ENCODE data around the gene SLC35E1.

SLC35E1 gene

DNA sequence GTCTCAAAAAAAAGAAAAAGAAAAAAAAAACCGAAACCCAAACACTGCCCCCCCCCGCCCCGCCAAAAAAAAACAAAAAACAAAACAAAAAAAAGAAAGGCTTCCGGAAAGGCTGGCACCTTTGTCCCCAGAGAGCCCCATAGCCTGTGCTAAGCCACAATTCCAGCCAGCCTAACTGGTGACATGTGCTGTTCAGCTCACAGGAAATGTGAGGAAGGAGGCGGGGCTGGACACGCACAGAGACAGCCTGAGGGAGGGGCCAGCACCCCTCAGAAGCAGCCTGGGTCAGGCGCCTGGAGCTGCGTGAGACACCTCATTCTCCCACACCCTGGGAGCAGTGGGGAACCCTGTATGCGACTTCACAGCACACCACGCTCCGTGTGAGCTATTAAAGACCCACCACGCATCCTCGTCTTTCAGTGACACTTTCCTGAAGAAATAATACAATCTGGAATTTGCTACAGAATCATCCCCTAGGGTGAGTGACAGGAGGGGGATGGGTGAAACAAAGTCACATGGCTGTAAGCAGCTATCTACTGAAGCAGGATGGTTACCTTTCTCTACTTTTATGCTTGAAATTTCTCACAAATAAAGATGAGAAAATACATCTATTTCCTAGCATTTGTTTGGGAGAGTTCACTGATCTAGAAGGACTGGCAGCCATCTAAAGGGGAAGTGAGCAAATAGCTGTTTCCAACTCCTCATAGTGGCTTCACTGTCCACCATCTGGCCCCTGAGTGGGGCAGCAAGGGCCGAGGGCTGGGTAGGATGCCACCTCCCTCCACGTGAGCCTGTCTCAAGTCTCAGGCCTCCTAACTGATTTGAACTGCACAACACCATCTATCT lies 12.3 kb upstream of the SLC35E1 start:
- peak in 9 of 10 donors; percentile 48 to 93 (median 63) for DNase-seq
- intact Hi-C loops (cut with DNase I): no loop called here

DNA sequence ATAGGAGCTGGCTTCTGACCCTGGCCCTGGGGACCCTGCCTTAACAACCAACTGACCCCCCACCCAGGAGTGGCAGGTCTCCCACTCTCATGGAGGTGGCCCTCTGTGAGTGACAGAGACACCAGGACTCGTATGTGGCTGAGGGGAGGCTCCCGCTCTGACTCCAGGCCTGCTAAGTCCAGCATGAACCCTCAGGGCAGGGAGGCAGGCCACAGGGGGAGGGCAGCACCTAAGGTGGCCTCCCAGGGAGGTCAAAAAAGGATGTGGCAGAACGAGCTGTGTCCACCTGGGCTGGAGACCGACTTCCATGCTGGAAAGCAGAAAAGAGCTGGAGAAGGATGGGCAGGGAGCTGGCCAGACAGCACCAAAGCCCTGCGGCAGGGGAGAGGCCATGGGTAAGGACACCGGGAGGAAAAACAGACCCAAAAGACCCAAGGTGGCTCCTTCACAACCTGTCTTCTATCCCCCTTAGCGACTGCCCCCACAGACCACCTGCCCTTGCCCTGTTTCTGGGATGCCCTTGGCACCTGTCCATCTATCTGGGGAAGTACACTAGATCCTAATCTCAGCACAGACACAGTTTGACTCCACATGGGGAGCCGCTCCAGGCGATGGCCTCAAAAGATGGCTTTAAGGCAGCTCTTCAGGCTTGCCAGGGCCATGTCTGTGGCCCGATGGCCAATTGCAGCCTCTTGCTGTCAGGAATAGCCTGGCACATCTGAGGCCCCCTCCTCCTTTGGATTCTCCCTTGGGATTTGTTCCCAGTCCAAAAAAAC lies 10.5 kb upstream of the SLC35E1 start:
- no peak for DNase-seq
- intact Hi-C loops (cut with DNase I): no loop called here

DNA sequence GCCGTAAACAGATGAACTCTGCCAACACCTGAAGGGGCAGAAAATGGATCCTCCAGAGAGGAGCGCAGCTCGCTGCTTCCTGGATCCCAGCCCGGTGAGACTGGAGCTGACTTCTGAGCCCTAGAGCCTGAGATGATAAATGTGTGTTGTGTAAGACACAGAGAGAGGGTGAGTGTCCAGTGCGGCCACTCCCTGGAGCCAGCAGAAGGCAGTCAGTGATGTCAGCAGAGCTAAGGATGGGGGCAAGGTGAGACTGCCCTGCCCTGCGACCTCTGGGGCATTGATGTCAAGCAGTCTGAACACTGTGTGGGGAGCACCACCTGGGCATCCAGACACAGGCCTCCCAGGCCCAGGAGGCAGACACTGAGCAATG lies 9.7 kb upstream of the SLC35E1 start:
- no peak for DNase-seq
- intact Hi-C loops (cut with DNase I): no loop called here

GRCh38 chr19:16581145-16581970 lies 9.1 kb upstream of the SLC35E1 start:
- intact Hi-C loops (cut with DNase I): no loop called here
- no peak for DNase-seq

- intact Hi-C loops (cut with DNase I): no loop called here
These were observed 7.2 kb upstream of the SLC35E1 start for GRCh38 chr19:16579381-16579780.

GRCh38 chr19:16577531-16577985 lies 5.3 kb upstream of the SLC35E1 start:
- intact Hi-C loops (cut with DNase I): no loop called here
- peak in 4 of 10 donors; percentile 40 to 83 (median 54) for DNase-seq

More at GRCh38 chr19:16579381-16579780, 7.2 kb upstream of the SLC35E1 start:
- DNase-seq: no peak

DNA sequence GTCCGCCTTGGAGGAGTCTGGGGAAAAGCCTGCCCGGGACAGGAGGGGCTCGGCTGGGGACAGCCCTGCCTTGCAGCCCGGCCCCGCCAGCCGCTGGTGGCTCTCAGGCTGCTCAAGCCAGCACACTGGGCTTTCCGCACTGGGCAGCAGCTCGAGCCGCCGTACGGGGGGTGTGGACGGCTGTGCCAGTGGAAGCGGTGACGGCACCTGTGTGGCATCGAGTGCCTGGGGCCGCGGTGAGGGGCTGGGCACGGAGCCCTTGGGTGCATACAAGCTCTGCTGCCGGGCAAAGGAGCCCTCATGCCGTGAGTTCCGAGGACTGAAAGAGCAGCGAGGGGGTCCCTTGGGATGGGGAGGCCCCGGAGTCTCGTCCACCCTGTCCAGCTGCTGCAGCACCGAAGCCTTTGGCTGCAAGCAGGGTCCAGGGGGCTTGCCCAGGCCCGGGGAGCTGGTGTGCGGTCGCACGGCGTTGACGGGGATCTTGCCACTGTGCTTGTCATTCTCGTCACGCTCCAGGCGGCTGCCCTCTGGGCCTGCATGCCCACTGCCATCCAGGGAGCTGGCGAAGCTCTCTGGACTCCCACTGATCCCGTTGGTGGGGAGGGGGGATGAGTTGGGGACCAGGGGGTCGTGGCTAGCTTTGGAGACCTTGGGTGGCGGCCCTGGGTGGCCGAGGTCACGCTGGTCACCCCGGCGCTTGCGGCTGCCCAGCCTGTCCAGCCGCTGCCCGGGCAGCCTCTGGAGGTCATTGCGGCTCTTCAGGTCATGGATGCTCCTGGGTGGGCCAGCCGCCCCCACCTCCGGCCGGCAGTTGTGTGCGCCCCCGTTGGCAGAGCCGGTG lies 4.7 kb upstream of the SLC35E1 start:
- intact Hi-C loops (cut with DNase I): no loop called here
- no peak for DNase-seq

DNA sequence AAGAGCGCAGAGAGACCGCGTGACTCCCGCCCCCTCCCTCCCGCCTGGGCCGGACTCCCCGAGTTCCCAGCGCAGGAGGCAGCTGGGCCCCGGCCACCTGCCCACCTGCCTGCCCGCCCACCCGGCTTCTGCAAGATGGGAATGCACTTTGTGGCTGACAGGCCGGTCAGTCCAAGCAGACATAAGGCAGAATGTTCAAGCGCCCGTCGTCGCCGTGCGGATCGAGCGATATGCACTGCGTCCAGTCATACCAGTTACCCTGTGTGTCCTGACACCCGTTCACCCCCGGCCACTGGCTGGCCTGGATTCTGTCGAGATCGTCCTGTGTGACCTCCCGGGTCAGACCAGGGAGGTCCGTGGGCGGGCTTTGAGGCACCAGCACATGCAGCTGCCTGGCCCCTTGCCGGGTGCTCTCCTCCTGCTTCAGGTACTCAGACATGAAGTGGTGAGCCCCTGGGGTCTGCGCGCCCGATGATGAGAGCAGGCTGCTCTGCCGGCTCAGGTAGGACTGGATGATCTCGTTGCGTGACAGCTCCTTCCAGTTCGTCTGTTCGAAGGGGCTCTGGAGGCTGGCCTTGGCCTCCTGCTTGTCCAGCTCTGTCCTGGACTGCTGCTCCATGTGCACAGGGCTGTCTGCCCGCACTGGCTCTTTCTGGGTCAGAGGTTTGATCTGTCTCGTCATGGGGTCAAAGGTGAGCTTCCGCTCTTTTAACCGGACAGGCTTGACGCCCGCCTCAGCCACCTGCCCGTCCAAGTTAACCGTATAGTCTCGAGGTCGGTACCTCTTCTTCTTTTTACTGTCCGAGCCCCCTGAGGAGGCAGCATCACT lies 3.9 kb upstream of the SLC35E1 start:
- DNase-seq: peak in 2 of 10 donors; percentile 76 to 81
- intact Hi-C loops (cut with DNase I): no loop called here

GRCh38 chr19:16575282-16575681 lies 3.1 kb upstream of the SLC35E1 start:
- no peak for DNase-seq
- intact Hi-C loops (cut with DNase I): no loop called here

DNA sequence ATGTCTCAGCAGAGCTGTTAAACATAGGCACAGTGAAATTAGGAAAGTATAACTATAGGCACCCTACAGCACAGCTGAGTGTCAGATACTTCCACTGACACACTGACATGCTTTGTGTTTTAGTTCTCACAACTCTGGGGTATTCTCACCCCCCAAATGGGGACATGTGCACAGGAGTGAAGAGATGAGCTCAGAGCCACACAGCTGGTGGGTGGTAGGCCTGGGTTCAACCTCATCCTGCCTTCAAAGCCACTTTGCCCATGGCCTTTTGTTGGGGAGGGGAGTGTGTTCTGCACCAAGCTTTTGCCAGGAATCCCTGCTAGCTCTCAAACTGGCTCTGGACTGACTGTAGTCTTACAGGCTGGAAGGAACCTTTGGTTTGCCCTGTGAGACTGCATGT lies 1.7 kb upstream of the SLC35E1 start:
- DNase-seq: no peak
- intact Hi-C loops (cut with DNase I): no loop called here

GRCh38 chr19:16573296-16573695 lies 1.1 kb upstream of the SLC35E1 start:
- intact Hi-C loops (cut with DNase I): no loop called here
- DNase-seq: peak in 1 of 10 donors; percentile 75

DNA sequence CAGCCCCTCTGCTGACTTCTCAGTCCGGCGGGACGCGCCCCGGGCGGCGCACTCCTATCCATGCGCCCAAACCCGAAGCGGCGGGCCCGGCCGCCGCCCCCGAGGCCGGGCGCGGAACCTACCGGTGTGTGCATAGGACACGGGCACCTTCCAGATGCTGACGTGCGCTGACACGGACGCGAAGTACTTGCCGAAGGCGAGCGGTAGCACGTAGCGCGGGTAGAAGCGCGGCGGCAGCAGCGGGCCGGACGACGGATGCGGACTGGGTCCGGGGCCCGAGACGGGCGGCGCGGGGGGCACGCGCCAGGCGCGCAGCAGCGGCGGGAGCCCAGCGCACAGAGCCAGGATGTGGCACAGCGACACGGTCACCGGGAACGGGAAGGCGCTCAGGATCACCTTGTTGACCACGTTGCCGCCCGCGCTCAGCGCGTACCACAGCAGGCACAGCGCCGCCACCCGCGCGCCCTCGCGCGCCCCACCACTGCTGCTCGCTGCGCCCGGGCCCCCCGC lies 338 bp downstream of the SLC35E1 start:
- DNase-seq: peak in 3 of 10 donors; percentile 77 to 89 (median 87)
- intact Hi-C loops (cut with DNase I): loop anchor here (1.0 kb wide), 2 partner anchors 56 to 87 kb away; partner anchors contain the start of gene MED26

GRCh38 chr19:16571283-16571682 lies 932 bp downstream of the SLC35E1 start:
- DNase-seq: no peak
- intact Hi-C loops (cut with DNase I): no loop called here

GRCh38 chr19:16569609-16570320 lies 2.5 kb downstream of the SLC35E1 start:
- no peak for DNase-seq
- intact Hi-C loops (cut with DNase I): no loop called here

DNA sequence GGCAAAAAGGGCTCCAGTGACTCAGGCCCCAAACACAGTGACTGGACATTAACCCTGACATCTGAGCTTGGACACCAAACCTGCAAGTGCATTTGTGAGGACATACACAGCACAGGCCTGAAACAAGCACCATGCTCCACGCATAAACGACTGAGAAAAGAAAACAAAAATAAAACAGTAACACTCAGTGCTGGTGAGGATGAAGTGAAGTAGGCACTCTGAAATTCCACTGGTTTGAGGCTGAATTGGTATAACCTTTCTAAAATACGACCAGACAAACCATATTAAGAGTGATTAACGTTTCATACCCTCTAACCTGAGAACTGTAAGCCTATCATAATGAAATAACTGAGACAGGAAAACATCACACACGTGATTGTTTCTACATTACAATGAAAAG lies 5.5 kb downstream of the SLC35E1 start:
- no peak for DNase-seq
- intact Hi-C loops (cut with DNase I): no loop called here

DNA sequence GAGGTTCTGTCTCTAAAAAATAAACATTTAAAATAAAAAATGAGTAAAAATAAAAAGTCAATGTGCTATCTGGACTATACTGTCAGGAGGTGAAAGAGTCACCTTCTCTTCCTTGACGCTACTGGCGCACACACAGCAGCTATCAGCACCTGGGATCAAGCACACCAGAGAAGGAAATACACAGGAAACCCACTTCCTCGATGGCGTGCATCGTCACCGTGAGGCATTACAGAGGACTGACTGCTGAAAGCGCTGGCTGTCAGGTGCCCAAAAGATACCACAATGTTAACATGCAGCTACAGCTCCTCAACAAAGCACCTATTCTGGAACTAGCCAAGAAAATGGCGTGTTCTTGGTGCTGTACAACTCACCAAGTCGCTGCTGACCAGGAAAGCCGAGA lies 6.1 kb downstream of the SLC35E1 start:
- DNase-seq: no peak
- intact Hi-C loops (cut with DNase I): no loop called here

- intact Hi-C loops (cut with DNase I): no loop called here
- no peak for DNase-seq
These were observed 7.4 kb downstream of the SLC35E1 start for GRCh38 chr19:16564842-16565241.

GRCh38 chr19:16562608-16563025 lies 9.6 kb downstream of the SLC35E1 start:
- no peak for DNase-seq
- intact Hi-C loops (cut with DNase I): no loop called here

Data from posterior cingulate gyrus (tissue), 11 donors.